Cardiac muscle cell (in vitro differentiated cells and primary cell): Measurements from ENCODE around the gene DNM2. TPM values are rescaled to one million over a fixed set of nuclear protein-coding genes. Genes with fewer than 3 reads are reported as not detected.

ENCODE experiments used
- DNase-seq, 2 donors: peaks; one replicate each; pipeline versions ENCODE4 v3.0.0 to v3.0.0-alpha.2; 2010 to 2017; ENCODE audit warnings: low read depth in 1 of 2, low spot score in 1 of 2
- H3K27ac ChIP-seq: fragments of 200-600 bp; sonication (generic); 2 replicates; pipeline ENCODE4 v1.5.1; 2016
- H3K27me3 ChIP-seq: fragments of 200-600 bp; sonication (generic); 2 replicates; pipeline ENCODE4 v1.6.0; 2016; ENCODE audit warnings: control low read depth
- H3K36me3 ChIP-seq: fragments of 200-600 bp; sonication (generic); 2 replicates; pipeline ENCODE4 v1.5.1; 2016; ENCODE audit warnings: control low read depth
- H3K4me1 ChIP-seq: fragments of 200-600 bp; sonication (generic); 2 replicates; pipeline ENCODE4 v1.8.1; 2017; ENCODE audit warnings: low read depth, mild to moderate bottlenecking, mixed run types
- H3K4me3 ChIP-seq: fragments of 200-600 bp; sonication (generic); 2 replicates; pipeline ENCODE4 v1.5.1; 2016; ENCODE audit warnings: mild to moderate bottlenecking
- H3K9me3 ChIP-seq: fragments of 200-600 bp; sonication (generic); 2 replicates; pipeline ENCODE4 v1.5.1; 2017; ENCODE audit warnings: low read depth, mild to moderate bottlenecking, control low read depth
- CTCF ChIP-seq: IDR thresholded peaks from 2 replicates; pipeline ENCODE4 v1.5.1; 2012; ENCODE audit warnings: low read depth, mild to moderate bottlenecking, low read length
- polyA plus RNA-seq: library from polyadenylated mRNA; unstranded; fragments of >200 nt; fragmentation: Nextera tagmentation; extraction: Ambion mirVana; gene quantifications from 2 replicates; pipeline ENCODE4 v1.2.1, GENCODE V29; 2016
- total RNA-seq: library from RNA; depleted of rRNA; stranded (reverse); fragments of >200 nt; gene quantifications from 2 replicates; pipeline ENCODE4 v1.2.3, GENCODE V29; 2016

The DNM2 gene
- total and polyA plus RNA-seq, 2 experiments from 2014 or later, result 122 to 132 TPM

GRCh38 chr19:10839114-10840050 lies 121.5 kb downstream of the DNM2 start:
- H3K9me3 ChIP-seq, result no peaks in the 10 kb centered on the region
- no peaks in the 10 kb centered on the region for H3K36me3 ChIP-seq
- H3K27me3 ChIP-seq, result no peaks in the 10 kb centered on the region
- DNase-seq, result no peak
- no peak overlapping the region for H3K27ac ChIP-seq
- TF ChIP-seq CTCF, result no peak
- H3K4me1 ChIP-seq, result no peaks in the 10 kb centered on the region
- H3K4me3 ChIP-seq, result no peak overlapping the region

GRCh38 chr19:10842788-10843187 lies 124.9 kb downstream of the DNM2 start:
- no peak overlapping the region for H3K27ac ChIP-seq
- H3K4me3 ChIP-seq, result no peak overlapping the region
- no peak for DNase-seq
- H3K9me3 ChIP-seq, result no peaks in the 10 kb centered on the region
- no peaks in the 10 kb centered on the region for H3K4me1 ChIP-seq
- TF ChIP-seq CTCF, result no peak
- H3K36me3 ChIP-seq, result no peaks in the 10 kb centered on the region
- no peaks in the 10 kb centered on the region for H3K27me3 ChIP-seq

- H3K9me3 ChIP-seq, result no peaks in the 10 kb centered on the region
- no peak for DNase-seq
- H3K27ac ChIP-seq, result no peak overlapping the region
- no peaks in the 10 kb centered on the region for H3K4me1 ChIP-seq
- TF ChIP-seq CTCF, result no peak
- no peak overlapping the region for H3K4me3 ChIP-seq
- H3K27me3 ChIP-seq, result no peaks in the 10 kb centered on the region
- no peaks in the 10 kb centered on the region for H3K36me3 ChIP-seq
These were observed 128.8 kb downstream of the DNM2 start for GRCh38 chr19:10846500-10847202.

GRCh38 chr19:10848230-10848856 lies 130.5 kb downstream of the DNM2 start, which contains the start of gene C19orf38:
Gene C19orf38, plus strand, starts transcription at chr19:10848415. Its CDS starts 94 bp downstream, at chr19:10848509.
- DNase-seq, result peak in 1 of 2 donors; percentile 49
- no peaks in the 10 kb centered on the region for H3K36me3 ChIP-seq
- H3K4me1 ChIP-seq, result no peaks in the 10 kb centered on the region
- H3K4me3 ChIP-seq, result no peak within 1 kb of the TSS
- no peak for TF ChIP-seq CTCF
- H3K27me3 ChIP-seq, result no peaks in the 10 kb centered on the region
- H3K9me3 ChIP-seq, result no peaks in the 10 kb centered on the region
- no peak within 1 kb of the TSS for H3K27ac ChIP-seq

GRCh38 chr19:10850631-10851030 lies 132.8 kb downstream of the DNM2 start:
- H3K27me3 ChIP-seq, result no peaks in the 10 kb centered on the region
- H3K36me3 ChIP-seq, result no peaks in the 10 kb centered on the region
- no peaks in the 10 kb centered on the region for H3K9me3 ChIP-seq
- no peak overlapping the region for H3K4me3 ChIP-seq
- no peak for TF ChIP-seq CTCF
- no peaks in the 10 kb centered on the region for H3K4me1 ChIP-seq
- no peak overlapping the region for H3K27ac ChIP-seq
- DNase-seq, result no peak
